Ishikawa (cell line): ENCODE measurements around the gene FOXD4L6.
A peak's percentile ranks its signal among the peaks of the same experiment; 100 is the strongest.
"Not testable (repeated sequence)": the region's sequence is repeated elsewhere in the genome, so short reads cannot be mapped to it uniquely, and the experiment has no call there.

Experiments
- RAD21 ChIP-seq: IDR thresholded peaks from 2 replicates; pipeline ENCODE4 v1.6.1; 2012; ENCODE audit warnings: low read depth
- TAF1 ChIP-seq: IDR thresholded peaks from 2 replicates; pipeline ENCODE4 v1.6.1; 2012; ENCODE audit warnings: low read depth, mild to moderate bottlenecking
- TCF12 ChIP-seq: IDR thresholded peaks from 2 replicates; pipeline ENCODE4 v1.6.1; 2012; ENCODE audit warnings: low read depth
- TEAD4 ChIP-seq: IDR thresholded peaks from 2 replicates; pipeline ENCODE4 v1.6.1; 2012
- TF ChIP-seq, protein P1 (sequence below): IDR thresholded peaks from 2 replicates; pipeline ENCODE4 v1.6.1; 2012

The FOXD4L6 gene

GRCh38 chr9:41128581-41128980 is at the start of gene FOXD4L6:
FOXD4L6 (minus strand) TSS chr9:41128681; CDS start chr9:41128383, 298 bp downstream.
- not testable (repeated sequence) for TF ChIP-seq TCF12, TAF1
- TF ChIP-seq, protein P1, sequence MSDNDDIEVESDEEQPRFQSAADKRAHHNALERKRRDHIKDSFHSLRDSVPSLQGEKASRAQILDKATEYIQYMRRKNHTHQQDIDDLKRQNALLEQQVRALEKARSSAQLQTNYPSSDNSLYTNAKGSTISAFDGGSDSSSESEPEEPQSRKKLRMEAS: not testable (repeated sequence)

GRCh38 chr9:41088450-41089059 is 39.9 kb downstream of the FOXD4L6 start:
- peak; percentile 34 for TF ChIP-seq RAD21

DNA sequence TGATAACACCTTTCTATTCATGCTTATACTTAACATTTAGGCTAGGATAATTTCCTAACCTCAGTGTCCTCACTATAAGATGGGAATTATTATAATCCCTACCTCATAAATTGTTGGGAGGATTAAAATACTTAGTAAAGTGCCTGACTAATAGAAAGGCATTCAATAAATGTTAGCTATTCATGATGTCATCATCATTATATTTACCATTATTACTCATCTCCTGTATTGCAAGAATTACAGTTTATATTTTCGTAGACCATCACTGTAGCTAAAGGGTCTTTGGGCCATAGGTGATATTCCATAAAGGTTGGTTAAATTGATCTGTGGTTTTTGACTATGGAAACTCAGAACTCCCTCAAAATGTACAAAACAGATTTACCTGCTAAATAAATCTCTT is 50.9 kb downstream of the FOXD4L6 start:
- peak; percentile 33; the same call in 1 of the 2 replicates for TF ChIP-seq TEAD4
